IMR-90 (cell line): ENCODE data around the gene RPS6KA2.

Source experiments
- RAD21 ChIP-seq: IDR thresholded peaks from 2 replicates; pipeline ENCODE4 v1.6.1; 2012; ENCODE audit warnings: low read length, improper control_type of control experiment
- SMC3 ChIP-seq: fragments of 150-350 bp; IDR thresholded peaks from 2 replicates; pipeline ENCODE4 v1.6.1; 2016; ENCODE audit warnings: low read depth, mild to moderate bottlenecking, antibody characterized with exemption, low read length, moderate library complexity
- TF ChIP-seq, protein P1 (sequence below): conservative IDR thresholded peaks from 2 replicates; pipeline ENCODE4 v1.5.1; 2012; ENCODE audit warnings: mild to moderate bottlenecking, low read depth, low read length, improper control_type of control experiment

DNA sequence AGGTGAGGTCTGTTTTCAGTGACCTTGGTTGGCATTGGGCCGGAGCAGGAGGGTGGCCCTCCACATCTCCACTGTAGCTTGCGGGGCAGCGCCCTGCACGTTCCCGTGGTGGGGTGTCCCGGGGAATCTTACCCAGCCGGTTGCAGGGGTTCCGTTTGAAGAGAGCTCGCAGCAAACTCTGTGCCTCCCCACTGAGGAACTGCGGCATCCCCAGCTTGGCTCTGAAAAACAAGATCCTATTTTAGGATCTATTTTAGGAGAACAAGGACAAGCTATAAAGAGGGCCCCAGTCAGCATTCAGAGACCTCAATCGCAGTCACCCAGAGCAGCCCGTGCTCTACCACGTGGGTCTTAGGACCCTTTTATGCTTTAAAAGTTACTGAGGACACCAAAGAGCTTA is 138.3 kb downstream of the RPS6KA2 start:
- TF ChIP-seq, protein P1, sequence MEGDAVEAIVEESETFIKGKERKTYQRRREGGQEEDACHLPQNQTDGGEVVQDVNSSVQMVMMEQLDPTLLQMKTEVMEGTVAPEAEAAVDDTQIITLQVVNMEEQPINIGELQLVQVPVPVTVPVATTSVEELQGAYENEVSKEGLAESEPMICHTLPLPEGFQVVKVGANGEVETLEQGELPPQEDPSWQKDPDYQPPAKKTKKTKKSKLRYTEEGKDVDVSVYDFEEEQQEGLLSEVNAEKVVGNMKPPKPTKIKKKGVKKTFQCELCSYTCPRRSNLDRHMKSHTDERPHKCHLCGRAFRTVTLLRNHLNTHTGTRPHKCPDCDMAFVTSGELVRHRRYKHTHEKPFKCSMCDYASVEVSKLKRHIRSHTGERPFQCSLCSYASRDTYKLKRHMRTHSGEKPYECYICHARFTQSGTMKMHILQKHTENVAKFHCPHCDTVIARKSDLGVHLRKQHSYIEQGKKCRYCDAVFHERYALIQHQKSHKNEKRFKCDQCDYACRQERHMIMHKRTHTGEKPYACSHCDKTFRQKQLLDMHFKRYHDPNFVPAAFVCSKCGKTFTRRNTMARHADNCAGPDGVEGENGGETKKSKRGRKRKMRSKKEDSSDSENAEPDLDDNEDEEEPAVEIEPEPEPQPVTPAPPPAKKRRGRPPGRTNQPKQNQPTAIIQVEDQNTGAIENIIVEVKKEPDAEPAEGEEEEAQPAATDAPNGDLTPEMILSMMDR: no peak
- no peak for TF ChIP-seq SMC3
- no peak for TF ChIP-seq RAD21
